Measurements from ENCODE around the gene SPPL2B. TPM values are rescaled to one million over a fixed set of nuclear protein-coding genes. Genes with fewer than 3 reads are reported as not detected.

Gene SPPL2B
- total RNA-seq, 1 donor from 2014 or later: 77.0 TPM

GRCh38 chr19:2330632-2331284, 2.3 kb downstream of the SPPL2B start:
- TF ChIP-seq CTCF (IDR thresholded peaks at IDR 0.05): no peak
- peaks cover 6% of the 10 kb centered on the region for H3K36me3 Mint-ChIP-seq (ENCODE audit: unreplicated experiment)
- H3K27ac Mint-ChIP-seq (ENCODE audit: unreplicated experiment): peak overlapping the region; percentile 27
- no peaks in the 10 kb centered on the region for H3K27me3 Mint-ChIP-seq (ENCODE audit: unreplicated experiment)
- H3K4me1 Mint-ChIP-seq (ENCODE audit: unreplicated experiment): peaks cover 43% of the 10 kb centered on the region
- no peak for DNase-seq (ENCODE audit: extremely low spot score, unreplicated experiment)
- peak overlapping the region; percentile 50 for H3K4me3 Mint-ChIP-seq (ENCODE audit: unreplicated experiment)
- H3K9me3 Mint-ChIP-seq (ENCODE audit: unreplicated experiment): no peaks in the 10 kb centered on the region

- TF ChIP-seq CTCF (IDR thresholded peaks at IDR 0.05): no peak
- H3K4me3 Mint-ChIP-seq (ENCODE audit: unreplicated experiment): no peak overlapping the region
Measured at GRCh38 chr19:2331601-2332246, 3.2 kb downstream of the SPPL2B start.

GRCh38 chr19:2332341-2333026, 4.0 kb downstream of the SPPL2B start:
- Mint-ChIP-seq H3K27me3 (ENCODE audit: unreplicated experiment) (no peaks in the 10 kb centered on the region), H3K36me3 (ENCODE audit: unreplicated experiment) (peaks cover 3% of the 10 kb centered on the region), H3K27ac (ENCODE audit: unreplicated experiment) (no peak overlapping the region), H3K4me1 (ENCODE audit: unreplicated experiment) (peaks cover 32% of the 10 kb centered on the region), H3K9me3 (ENCODE audit: unreplicated experiment) (no peaks in the 10 kb centered on the region), H3K4me3 (ENCODE audit: unreplicated experiment) (no peak overlapping the region)
- no peak for TF ChIP-seq CTCF (IDR thresholded peaks at IDR 0.05)
- no peak for DNase-seq (ENCODE audit: extremely low spot score, unreplicated experiment)

More at GRCh38 chr19:2331601-2332246, 3.2 kb downstream of the SPPL2B start:
- no peaks in the 10 kb centered on the region for H3K27me3 Mint-ChIP-seq (ENCODE audit: unreplicated experiment)
- H3K4me1 Mint-ChIP-seq (ENCODE audit: unreplicated experiment): peaks cover 36% of the 10 kb centered on the region
- no peak overlapping the region for H3K27ac Mint-ChIP-seq (ENCODE audit: unreplicated experiment)
- peaks cover 3% of the 10 kb centered on the region for H3K36me3 Mint-ChIP-seq (ENCODE audit: unreplicated experiment)
- DNase-seq (ENCODE audit: extremely low spot score, unreplicated experiment): no peak
- H3K9me3 Mint-ChIP-seq (ENCODE audit: unreplicated experiment): no peaks in the 10 kb centered on the region

GRCh38 chr19:2333027-2333806, 4.7 kb downstream of the SPPL2B start:
- no peaks in the 10 kb centered on the region for H3K9me3 Mint-ChIP-seq (ENCODE audit: unreplicated experiment)
- no peak overlapping the region for H3K4me3 Mint-ChIP-seq (ENCODE audit: unreplicated experiment)
- DNase-seq (ENCODE audit: extremely low spot score, unreplicated experiment): no peak
- TF ChIP-seq CTCF (IDR thresholded peaks at IDR 0.05): no peak
- peaks cover 2% of the 10 kb centered on the region for H3K36me3 Mint-ChIP-seq (ENCODE audit: unreplicated experiment)
- peaks cover 30% of the 10 kb centered on the region for H3K4me1 Mint-ChIP-seq (ENCODE audit: unreplicated experiment)
- no peak overlapping the region for H3K27ac Mint-ChIP-seq (ENCODE audit: unreplicated experiment)
- no peaks in the 10 kb centered on the region for H3K27me3 Mint-ChIP-seq (ENCODE audit: unreplicated experiment)

Data from osteocyte (in vitro differentiated cells).